ENCODE results near the gene ANKDD1B. TPM values are rescaled to one million over a fixed set of nuclear protein-coding genes. Genes with fewer than 3 reads are reported as not detected.
"Not testable (repeated sequence)": the region's sequence is repeated elsewhere in the genome, so short reads cannot be mapped to it uniquely, and the experiment has no call there.

ANKDD1B gene
- total RNA-seq, 6 experiments from 2014 or later, result 0.17 to 0.26 TPM; not detected in 4

GRCh38 chr5:75690669-75691068 is 79.4 kb downstream of the ANKDD1B start:
- peaks cover 0 to 4% (median 1%) of the 10 kb centered on the region in 4 donors for H3K4me1 ChIP-seq
- WGBS (ENCODE audit: insufficient coverage, low coverage, low lambda C conversion rate, missing lambda C conversion rate), result 100% methylated on average over 1 of the region's 1 CpG
- no peak overlapping the region for H3K4me3 ChIP-seq
- no peak for TF ChIP-seq CTCF (IDR thresholded peaks at IDR 0.05)
- TF ChIP-seq POLR2A (IDR thresholded peaks at IDR 0.05), result no peak
- H3K9me3 ChIP-seq, result no peaks in the 10 kb centered on the region
- intact Hi-C loops (cut with DNase I), result no loop called here
- H3K27ac ChIP-seq, result no peak overlapping the region
- DNase-seq (no peak), ATAC-seq (no peak)
- peaks cover 0 to 28% (median 7%) of the 10 kb centered on the region in 4 donors for H3K36me3 ChIP-seq
- no peaks in the 10 kb centered on the region for H3K27me3 ChIP-seq

- intact Hi-C loops (cut with DNase I), result no loop called here
- TF ChIP-seq POLR2A (IDR thresholded peaks at IDR 0.05) (no peak), CTCF (IDR thresholded peaks at IDR 0.05) (no peak)
- Histone ChIP-seq H3K4me1 (no peaks in the 10 kb centered on the region), H3K4me3 (no peak overlapping the region), H3K27ac (no peak overlapping the region), H3K9me3 (no peaks in the 10 kb centered on the region), H3K36me3 (peaks cover 0 to 13% (median 4%) of the 10 kb centered on the region in 4 donors), H3K27me3 (no peaks in the 10 kb centered on the region)
- ATAC-seq, result no peak
- WGBS (ENCODE audit: insufficient coverage, low coverage, low lambda C conversion rate, missing lambda C conversion rate), result 93% methylated on average over 1 of the region's 1 CpG
- no peak for DNase-seq
Observed at GRCh38 chr5:75694781-75695180, 83.5 kb downstream of the ANKDD1B start.

GRCh38 chr5:75695472-75696351 is 84.5 kb downstream of the ANKDD1B start:
- H3K36me3 ChIP-seq; H3K27ac ChIP-seq; ATAC-seq; DNase-seq; H3K4me3 ChIP-seq; H3K4me1 ChIP-seq; H3K9me3 ChIP-seq; intact Hi-C loops (cut with DNase I); H3K27me3 ChIP-seq: not testable (repeated sequence)
- 89% methylated on average over 13 of the region's 22 CpGs for WGBS (ENCODE audit: insufficient coverage, low coverage, low lambda C conversion rate, missing lambda C conversion rate)

- 97% methylated on average over 4 of the region's 4 CpGs for WGBS (ENCODE audit: insufficient coverage, low coverage, low lambda C conversion rate, missing lambda C conversion rate)
- H3K27ac ChIP-seq, result no peak overlapping the region
- H3K36me3 ChIP-seq, result peaks cover 0 to 12% (median under 1%) of the 10 kb centered on the region in 4 donors
- no peak for DNase-seq
- no peaks in the 10 kb centered on the region for H3K4me1 ChIP-seq
- H3K4me3 ChIP-seq, result no peak overlapping the region
- TF ChIP-seq POLR2A (IDR thresholded peaks at IDR 0.05) (no peak), CTCF (IDR thresholded peaks at IDR 0.05) (no peak)
- no peaks in the 10 kb centered on the region for H3K27me3 ChIP-seq
- H3K9me3 ChIP-seq, result no peaks in the 10 kb centered on the region
- no peak for ATAC-seq
- intact Hi-C loops (cut with DNase I), result no loop called here
Observed at GRCh38 chr5:75701856-75702255, 90.6 kb downstream of the ANKDD1B start.

- ATAC-seq (no peak), DNase-seq (no peak)
- 67% methylated on average over 1 of the region's 1 CpG for WGBS (ENCODE audit: insufficient coverage, low coverage, low lambda C conversion rate, missing lambda C conversion rate)
- Histone ChIP-seq H3K27ac (no peak overlapping the region), H3K27me3 (no peaks in the 10 kb centered on the region), H3K9me3 (no peaks in the 10 kb centered on the region), H3K4me3 (no peak overlapping the region), H3K4me1 (no peaks in the 10 kb centered on the region), H3K36me3 (peaks cover 0 to 12% (median under 1%) of the 10 kb centered on the region in 4 donors)
- TF ChIP-seq CTCF (IDR thresholded peaks at IDR 0.05), result no peak
- TF ChIP-seq POLR2A (IDR thresholded peaks at IDR 0.05), result no peak
- intact Hi-C loops (cut with DNase I), result no loop called here
Observed at GRCh38 chr5:75706016-75706415, 94.8 kb downstream of the ANKDD1B start.

Measured in right lobe of liver (tissue), 6 donors.